Prostate gland (tissue), 2 donors: ENCODE data around the gene TMEM44.

Source experiments
- CTCF ChIP-seq, 4 experiments: fragments of 200-600 bp in 2 of 4; fragments of 450-650 bp in 2 of 4; sonication (generic) in 2 of 4; IDR thresholded peaks; 1 replicate in 3 of 4; 2 replicates in 1 of 4; pipeline ENCODE4 v1.5.1; 2016 to 2019; ENCODE audit warnings: antibody characterized with exemption in 4 of 4, mild to moderate bottlenecking in 2 of 4, moderate library complexity in 2 of 4
- POLR2A ChIP-seq: fragments of 450-650 bp; IDR thresholded peaks from one replicate; pipeline ENCODE4 v1.6.1; 2016; ENCODE audit warnings: antibody characterized with exemption, mild to moderate bottlenecking
- POLR2AphosphoS5 ChIP-seq: sonication (generic); formaldehyde crosslinking; IDR thresholded peaks from one replicate; pipeline ENCODE4 v1.6.1; 2017; ENCODE audit warnings: antibody characterized with exemption

- no peak for TF ChIP-seq CTCF (IDR thresholded peaks at IDR 0.05)
- no peak for TF ChIP-seq POLR2AphosphoS5
- TF ChIP-seq POLR2A = no peak
Observed at GRCh38 chr3:194582196-194582905, 50.9 kb downstream of the TMEM44 start.
